ENCODE measurements around the gene CSNK2A2.
A peak's percentile ranks its signal among the peaks of the same experiment; 100 is the strongest.

Gene CSNK2A2

GRCh38 chr16:58138852-58139251, 59.1 kb downstream of the CSNK2A2 start:
- DNase-seq (ENCODE audit: low read depth) = no peak

- no peak for DNase-seq (ENCODE audit: low read depth)
Observed at GRCh38 chr16:58137581-58137980, 60.3 kb downstream of the CSNK2A2 start.

- peak; percentile 100 for DNase-seq (ENCODE audit: low read depth)
Observed at GRCh38 chr16:58129097-58129936, 68.6 kb downstream of the CSNK2A2 start, which contains the start of gene CFAP20. CFAP20 (minus strand) TSS chr16:58129381; CDS start chr16:58129115, 266 bp downstream.

- peak; percentile 38 for DNase-seq (ENCODE audit: low read depth)
Observed at GRCh38 chr16:58128711-58129096, 69.2 kb downstream of the CSNK2A2 start.

- DNase-seq (ENCODE audit: low read depth) = peak; percentile 17
Observed at GRCh38 chr16:58128181-58128631, 69.7 kb downstream of the CSNK2A2 start.

GRCh38 chr16:58127634-58128033, 70.3 kb downstream of the CSNK2A2 start:
- peak; percentile 50 for DNase-seq (ENCODE audit: low read depth)

GRCh38 chr16:58127033-58127556, 70.8 kb downstream of the CSNK2A2 start:
- peak; percentile 58 for DNase-seq (ENCODE audit: low read depth)

GRCh38 chr16:58126451-58126961, 71.4 kb downstream of the CSNK2A2 start:
- no peak for DNase-seq (ENCODE audit: low read depth)

- no peak for DNase-seq (ENCODE audit: low read depth)
Observed at GRCh38 chr16:58125781-58126335, 72.0 kb downstream of the CSNK2A2 start.

- peak; percentile 20 for DNase-seq (ENCODE audit: low read depth)
Observed at GRCh38 chr16:58125041-58125440, 72.9 kb downstream of the CSNK2A2 start.

- peak; percentile 76 for DNase-seq (ENCODE audit: low read depth)
Observed at GRCh38 chr16:58124601-58124915, 73.3 kb downstream of the CSNK2A2 start.

GRCh38 chr16:58123896-58124600, 73.9 kb downstream of the CSNK2A2 start:
- no peak for DNase-seq (ENCODE audit: low read depth)

GRCh38 chr16:58121132-58121531, 76.8 kb downstream of the CSNK2A2 start:
- no peak for DNase-seq (ENCODE audit: low read depth)

- DNase-seq (ENCODE audit: low read depth) = no peak
Observed at GRCh38 chr16:58120234-58120633, 77.7 kb downstream of the CSNK2A2 start.

- no peak for DNase-seq (ENCODE audit: low read depth)
Observed at GRCh38 chr16:58119509-58119845, 78.4 kb downstream of the CSNK2A2 start.

- no peak for DNase-seq (ENCODE audit: low read depth)
Observed at GRCh38 chr16:58118801-58119508, 79.0 kb downstream of the CSNK2A2 start.

GRCh38 chr16:58116529-58116928, 81.4 kb downstream of the CSNK2A2 start:
- DNase-seq (ENCODE audit: low read depth) = no peak

GRCh38 chr16:58116081-58116480, 81.8 kb downstream of the CSNK2A2 start:
- no peak for DNase-seq (ENCODE audit: low read depth)

- no peak for DNase-seq (ENCODE audit: low read depth)
Observed at GRCh38 chr16:58114827-58115825, 82.8 kb downstream of the CSNK2A2 start.

GRCh38 chr16:58111302-58111627, 86.6 kb downstream of the CSNK2A2 start:
- DNase-seq (ENCODE audit: low read depth) = no peak

Measured in ELR (cell line).